Measurements from ENCODE around the gene CHPT1. TPM values are rescaled to one million over a fixed set of nuclear protein-coding genes. Genes with fewer than 3 reads are reported as not detected.

CHPT1 gene
- polyA plus RNA-seq, 1 of the 3 experiments (the other 2 are of a cell fraction), result 12.0 TPM

- CTCF ChIA-PET, result no interaction called here
- DNase-seq, result no peak
Observed at GRCh38 chr12:101686176-101686575, 11.3 kb upstream of the CHPT1 start.

GRCh38 chr12:101690544-101691098 is 6.8 kb upstream of the CHPT1 start:
- H3K9ac ChIP-seq, result no peak overlapping the region
- ChIA-PET POLR2A (no interaction called here), CTCF (no interaction called here)
- no peak overlapping the region for H3K4me2 ChIP-seq
- no peaks in the 10 kb centered on the region for H3K9me3 ChIP-seq
- no peak for DNase-seq
- no peaks in the 10 kb centered on the region for H3K36me3 ChIP-seq (replicated peaks in 1 of 2; ENCODE audit: control insufficient read depth in 1 of 2, insufficient read depth in 2 of 2, low read length in 1 of 2)
- no peaks in the 10 kb centered on the region for H3K27me3 ChIP-seq (ENCODE audit: insufficient read depth)
- peaks cover 3% of the 10 kb centered on the region for H3F3A ChIP-seq (replicated peaks; ENCODE audit: insufficient read depth)
- no peak overlapping the region for H3K4me3 ChIP-seq (ENCODE audit: low read depth in 2 of 2, low read length in 1 of 2)
- 40% methylated on average over 3 of the region's 3 CpGs for WGBS (ENCODE audit: low lambda C conversion rate)
- H3K4me1 ChIP-seq (ENCODE audit: control insufficient read depth in 1 of 2, insufficient read depth in 2 of 2, low read depth in 1 of 2, low read length in 1 of 2), result no peaks in the 10 kb centered on the region
- TF ChIP-seq MEF2A (IDR thresholded peaks at IDR 0.05; ENCODE audit: borderline replicate concordance, low read depth) (no peak), FOSL2 (IDR thresholded peaks at IDR 0.05; ENCODE audit: borderline replicate concordance, low read depth) (no peak), SIN3A (IDR thresholded peaks at IDR 0.05; ENCODE audit: borderline replicate concordance, low read depth, low read length) (no peak), POLR2AphosphoS5 (IDR thresholded peaks at IDR 0.05; ENCODE audit: low read depth, low read length) (no peak)
- TF ChIP-seq, protein P1, sequence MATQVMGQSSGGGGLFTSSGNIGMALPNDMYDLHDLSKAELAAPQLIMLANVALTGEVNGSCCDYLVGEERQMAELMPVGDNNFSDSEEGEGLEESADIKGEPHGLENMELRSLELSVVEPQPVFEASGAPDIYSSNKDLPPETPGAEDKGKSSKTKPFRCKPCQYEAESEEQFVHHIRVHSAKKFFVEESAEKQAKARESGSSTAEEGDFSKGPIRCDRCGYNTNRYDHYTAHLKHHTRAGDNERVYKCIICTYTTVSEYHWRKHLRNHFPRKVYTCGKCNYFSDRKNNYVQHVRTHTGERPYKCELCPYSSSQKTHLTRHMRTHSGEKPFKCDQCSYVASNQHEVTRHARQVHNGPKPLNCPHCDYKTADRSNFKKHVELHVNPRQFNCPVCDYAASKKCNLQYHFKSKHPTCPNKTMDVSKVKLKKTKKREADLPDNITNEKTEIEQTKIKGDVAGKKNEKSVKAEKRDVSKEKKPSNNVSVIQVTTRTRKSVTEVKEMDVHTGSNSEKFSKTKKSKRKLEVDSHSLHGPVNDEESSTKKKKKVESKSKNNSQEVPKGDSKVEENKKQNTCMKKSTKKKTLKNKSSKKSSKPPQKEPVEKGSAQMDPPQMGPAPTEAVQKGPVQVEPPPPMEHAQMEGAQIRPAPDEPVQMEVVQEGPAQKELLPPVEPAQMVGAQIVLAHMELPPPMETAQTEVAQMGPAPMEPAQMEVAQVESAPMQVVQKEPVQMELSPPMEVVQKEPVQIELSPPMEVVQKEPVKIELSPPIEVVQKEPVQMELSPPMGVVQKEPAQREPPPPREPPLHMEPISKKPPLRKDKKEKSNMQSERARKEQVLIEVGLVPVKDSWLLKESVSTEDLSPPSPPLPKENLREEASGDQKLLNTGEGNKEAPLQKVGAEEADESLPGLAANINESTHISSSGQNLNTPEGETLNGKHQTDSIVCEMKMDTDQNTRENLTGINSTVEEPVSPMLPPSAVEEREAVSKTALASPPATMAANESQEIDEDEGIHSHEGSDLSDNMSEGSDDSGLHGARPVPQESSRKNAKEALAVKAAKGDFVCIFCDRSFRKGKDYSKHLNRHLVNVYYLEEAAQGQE (IDR thresholded peaks at IDR 0.05; ENCODE audit: low read depth, low read length), result no peak
- H4K20me1 ChIP-seq (ENCODE audit: insufficient read depth), result no peaks in the 10 kb centered on the region
- H3K79me2 ChIP-seq (ENCODE audit: insufficient read depth), result no peaks in the 10 kb centered on the region
- no peak overlapping the region for H2AFZ ChIP-seq (ENCODE audit: low read depth)
- H3K27ac ChIP-seq (ENCODE audit: low read depth in 2 of 2, low read length in 1 of 2), result no peak overlapping the region
- H3K9me2 ChIP-seq, result no peaks in the 10 kb centered on the region

More at GRCh38 chr12:101686176-101686575, 11.3 kb upstream of the CHPT1 start:
- H3K9me3 ChIP-seq, result no peaks in the 10 kb centered on the region
- no peak overlapping the region for H3K4me2 ChIP-seq
- H3K27ac ChIP-seq (ENCODE audit: low read depth in 2 of 2, low read length in 1 of 2), result no peak overlapping the region
- H4K20me1 ChIP-seq (ENCODE audit: insufficient read depth), result no peaks in the 10 kb centered on the region
- H3K79me2 ChIP-seq (ENCODE audit: insufficient read depth), result no peaks in the 10 kb centered on the region
- no peak overlapping the region for H2AFZ ChIP-seq (ENCODE audit: low read depth)
- no peaks in the 10 kb centered on the region for H3F3A ChIP-seq (replicated peaks; ENCODE audit: insufficient read depth)
- H3K36me3 ChIP-seq (replicated peaks in 1 of 2; ENCODE audit: control insufficient read depth in 1 of 2, insufficient read depth in 2 of 2, low read length in 1 of 2), result no peaks in the 10 kb centered on the region
- H3K27me3 ChIP-seq (ENCODE audit: insufficient read depth), result no peaks in the 10 kb centered on the region
- no peaks in the 10 kb centered on the region for H3K9me2 ChIP-seq
- H3K4me3 ChIP-seq (ENCODE audit: low read depth in 2 of 2, low read length in 1 of 2), result no peak overlapping the region
- H3K4me1 ChIP-seq (ENCODE audit: control insufficient read depth in 1 of 2, insufficient read depth in 2 of 2, low read depth in 1 of 2, low read length in 1 of 2), result no peaks in the 10 kb centered on the region
- TF ChIP-seq MXI1 (IDR thresholded peaks at IDR 0.05; ENCODE audit: low read depth, low read length) (no peak), MEF2A (IDR thresholded peaks at IDR 0.05; ENCODE audit: borderline replicate concordance, low read depth) (no peak), TEAD4 (IDR thresholded peaks at IDR 0.05; ENCODE audit: borderline replicate concordance, insufficient read depth) (no peak), ELF1 (IDR thresholded peaks at IDR 0.05) (no peak), FOXJ3 (CRISPR knock-in tag; IDR thresholded peaks at IDR 0.05) (no peak), EP300 (IDR thresholded peaks at IDR 0.05; ENCODE audit: borderline replicate concordance in 1 of 2, low read depth in 1 of 2, low read length in 1 of 2) (no peak), TAF1 (IDR thresholded peaks at IDR 0.05; ENCODE audit: borderline replicate concordance, low read depth, low read length) (no peak), USF1 (IDR thresholded peaks at IDR 0.05; ENCODE audit: borderline replicate concordance, low read depth) (no peak), POLR2AphosphoS5 (IDR thresholded peaks at IDR 0.05; ENCODE audit: low read depth, low read length) (no peak)
- TF ChIP-seq, protein P2, sequence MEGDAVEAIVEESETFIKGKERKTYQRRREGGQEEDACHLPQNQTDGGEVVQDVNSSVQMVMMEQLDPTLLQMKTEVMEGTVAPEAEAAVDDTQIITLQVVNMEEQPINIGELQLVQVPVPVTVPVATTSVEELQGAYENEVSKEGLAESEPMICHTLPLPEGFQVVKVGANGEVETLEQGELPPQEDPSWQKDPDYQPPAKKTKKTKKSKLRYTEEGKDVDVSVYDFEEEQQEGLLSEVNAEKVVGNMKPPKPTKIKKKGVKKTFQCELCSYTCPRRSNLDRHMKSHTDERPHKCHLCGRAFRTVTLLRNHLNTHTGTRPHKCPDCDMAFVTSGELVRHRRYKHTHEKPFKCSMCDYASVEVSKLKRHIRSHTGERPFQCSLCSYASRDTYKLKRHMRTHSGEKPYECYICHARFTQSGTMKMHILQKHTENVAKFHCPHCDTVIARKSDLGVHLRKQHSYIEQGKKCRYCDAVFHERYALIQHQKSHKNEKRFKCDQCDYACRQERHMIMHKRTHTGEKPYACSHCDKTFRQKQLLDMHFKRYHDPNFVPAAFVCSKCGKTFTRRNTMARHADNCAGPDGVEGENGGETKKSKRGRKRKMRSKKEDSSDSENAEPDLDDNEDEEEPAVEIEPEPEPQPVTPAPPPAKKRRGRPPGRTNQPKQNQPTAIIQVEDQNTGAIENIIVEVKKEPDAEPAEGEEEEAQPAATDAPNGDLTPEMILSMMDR (IDR thresholded peaks at IDR 0.05), result no peak
- H3K9ac ChIP-seq, result no peak overlapping the region
- POLR2A ChIA-PET, result no interaction called here
- 62% methylated on average over 1 of the region's 1 CpG for WGBS (ENCODE audit: low lambda C conversion rate)

Measured in SK-N-SH (cell line).